HEK293 (cell line): ENCODE measurements around the gene WDR6.

ENCODE experiments used
- CTCF ChIA-PET: fragments of 350-600 bp; formaldehyde crosslinking; extraction: SDS; loops from one replicate; lab custom pipeline; 2021; ENCODE audit warnings: antibody characterized with exemption; lab: Yijun Ruan, JAX
- POLR2A ChIA-PET: fragments of 300-600 bp; formaldehyde crosslinking; extraction: SDS; loops from one replicate; lab custom pipeline; 2020; ENCODE audit warnings: antibody characterized with exemption, inconsistent platforms; lab: Yijun Ruan, JAX
- H3K27ac ChIP-seq: fragments of 200-500 bp; sonication (Bioruptor generic); 2 replicates; pipeline ENCODE4 v1.5.1; 2014; ENCODE audit warnings: low read depth, low read length, control low read depth, inconsistent platforms; ENCODE audit errors: extremely low read depth
- H3K36me3 ChIP-seq, 2 experiments: fragments of 200-500 bp in 1 of 2; sonication (Bioruptor generic) in 1 of 2; 1 replicate in 1 of 2; 2 replicates in 1 of 2; pipeline ENCODE4 v1.5.1; 2014 to 2017; ENCODE audit warnings: inconsistent platforms in 2 of 2, low read length in 2 of 2; ENCODE audit not compliant: control insufficient read depth in 2 of 2, insufficient read depth in 1 of 2
- H3K4me1 ChIP-seq: fragments of 200-500 bp; sonication (Bioruptor generic); 2 replicates; pipeline ENCODE4 v1.5.1; 2014; ENCODE audit warnings: mild to moderate bottlenecking, low read length, inconsistent platforms; ENCODE audit not compliant: control insufficient read depth, insufficient read depth
- H3K4me3 ChIP-seq: 2 replicates; pipeline ENCODE4 v1.5.1; 2011; ENCODE audit warnings: low read depth, mild to moderate bottlenecking, control low read depth, low read length, moderate library complexity
- H3K9me3 ChIP-seq: fragments of 200-500 bp; sonication (Bioruptor generic); 2 replicates; pipeline ENCODE4 v1.5.1; 2014; ENCODE audit warnings: low read depth, low read length, inconsistent platforms; ENCODE audit not compliant: control insufficient read depth, insufficient read depth
- ATF2 ChIP-seq: fragments of 450-650 bp; formaldehyde crosslinking; IDR thresholded peaks from 2 replicates; pipeline ENCODE4 v1.5.1; 2016; ENCODE audit warnings: missing biosample characterization, missing genetic modification characterization, low read depth
- GLI2 ChIP-seq: fragments of 450-650 bp; formaldehyde crosslinking; IDR thresholded peaks from 2 replicates; pipeline ENCODE4; 2017; ENCODE audit warnings: missing biosample characterization, missing genetic modification characterization, low read depth, borderline replicate concordance
- GLIS1 ChIP-seq: fragments of 450-650 bp; formaldehyde crosslinking; IDR thresholded peaks from 2 replicates; pipeline ENCODE4 v1.5.1; 2016; ENCODE audit warnings: missing biosample characterization, missing genetic modification characterization
- KLF8 ChIP-seq: fragments of 450-650 bp; formaldehyde crosslinking; IDR thresholded peaks from 2 replicates; pipeline ENCODE4 v1.5.1; 2016; ENCODE audit warnings: missing biosample characterization, missing genetic modification characterization
- MZF1 ChIP-seq: fragments of 450-650 bp; formaldehyde crosslinking; IDR thresholded peaks from 2 replicates; pipeline ENCODE4 v1.5.1; 2017; ENCODE audit warnings: missing biosample characterization, missing genetic modification characterization, borderline replicate concordance
- PBX3 ChIP-seq: sonication (generic); formaldehyde crosslinking; IDR thresholded peaks from 2 replicates; pipeline ENCODE4 v1.8.1; 2022; ENCODE audit warnings: mild to moderate bottlenecking, moderate library complexity, missing genetic modification reagents
- REPIN1 ChIP-seq: fragments of 450-650 bp; formaldehyde crosslinking; IDR thresholded peaks from 2 replicates; pipeline ENCODE4 v1.5.1; 2017; ENCODE audit warnings: missing biosample characterization, missing genetic modification characterization, low read depth
- SCRT2 ChIP-seq: fragments of 450-650 bp; formaldehyde crosslinking; IDR thresholded peaks from 2 replicates; pipeline ENCODE4 v1.5.1; 2016; ENCODE audit warnings: missing biosample characterization, missing genetic modification characterization
- SP7 ChIP-seq: fragments of 450-650 bp; formaldehyde crosslinking; IDR thresholded peaks from 2 replicates; pipeline ENCODE4 v1.5.1; 2016; ENCODE audit warnings: missing biosample characterization, missing genetic modification characterization
- ZBTB11 ChIP-seq: fragments of 450-650 bp; formaldehyde crosslinking; conservative IDR thresholded peaks from 2 replicates; pipeline ENCODE4 v1.5.1; 2016; ENCODE audit warnings: low read depth, missing biosample characterization, missing genetic modification characterization
- ZBTB7A ChIP-seq: fragments of 450-650 bp; formaldehyde crosslinking; IDR thresholded peaks from 2 replicates; pipeline ENCODE4 v1.5.1; 2016; ENCODE audit warnings: low read depth, missing biosample characterization, missing genetic modification characterization
- ZIC2 ChIP-seq: fragments of 450-650 bp; formaldehyde crosslinking; IDR thresholded peaks from 2 replicates; pipeline ENCODE4 v1.5.1; 2016; ENCODE audit warnings: missing biosample characterization, missing genetic modification characterization
- ZNF114 ChIP-seq: fragments of 450-650 bp; formaldehyde crosslinking; IDR thresholded peaks from 2 replicates; pipeline ENCODE4 v1.5.0; 2017; ENCODE audit warnings: missing biosample characterization, missing genetic modification characterization
- ZNF132 ChIP-seq: fragments of 450-650 bp; formaldehyde crosslinking; IDR thresholded peaks from 2 replicates; pipeline ENCODE4 v1.5.1; 2017; ENCODE audit warnings: missing biosample characterization, missing genetic modification characterization, borderline replicate concordance
- ZNF202 ChIP-seq: fragments of 450-650 bp; formaldehyde crosslinking; IDR thresholded peaks from 2 replicates; pipeline ENCODE4 v1.5.1; 2016; ENCODE audit warnings: missing biosample characterization, missing genetic modification characterization, borderline replicate concordance
- ZNF214 ChIP-seq: fragments of 450-650 bp; formaldehyde crosslinking; IDR thresholded peaks from 2 replicates; pipeline ENCODE4 v1.5.1; 2017; ENCODE audit warnings: missing biosample characterization, mild to moderate bottlenecking, missing genetic modification characterization, borderline replicate concordance
- ZNF248 ChIP-seq: fragments of 450-650 bp; formaldehyde crosslinking; IDR thresholded peaks from 2 replicates; pipeline ENCODE4 v1.5.1; 2017; ENCODE audit warnings: missing biosample characterization, missing genetic modification characterization
- ZNF311 ChIP-seq: fragments of 450-650 bp; formaldehyde crosslinking; IDR thresholded peaks from 2 replicates; pipeline ENCODE4 v1.5.1; 2017; ENCODE audit warnings: missing biosample characterization, missing genetic modification characterization, borderline replicate concordance
- ZNF362 ChIP-seq: fragments of 450-650 bp; formaldehyde crosslinking; IDR thresholded peaks from 2 replicates; pipeline ENCODE4 v1.5.1; 2016; ENCODE audit warnings: missing biosample characterization, missing genetic modification characterization
- ZNF426 ChIP-seq: fragments of 450-650 bp; formaldehyde crosslinking; IDR thresholded peaks from 2 replicates; pipeline ENCODE4 v1.5.1; 2017; ENCODE audit warnings: missing biosample characterization, missing genetic modification characterization, mild to moderate bottlenecking, inconsistent platforms, moderate library complexity
- ZNF555 ChIP-seq: fragments of 450-650 bp; formaldehyde crosslinking; conservative IDR thresholded peaks from 2 replicates; pipeline ENCODE4 v1.5.1; 2017; ENCODE audit warnings: missing biosample characterization, mild to moderate bottlenecking, missing genetic modification characterization, inconsistent platforms
- ZNF558 ChIP-seq: fragments of 450-650 bp; formaldehyde crosslinking; IDR thresholded peaks from 2 replicates; pipeline ENCODE4 v1.5.1; 2016; ENCODE audit warnings: missing biosample characterization, missing genetic modification characterization
- ZNF610 ChIP-seq: fragments of 450-650 bp; formaldehyde crosslinking; IDR thresholded peaks from 2 replicates; pipeline ENCODE4 v1.5.1; 2016; ENCODE audit warnings: missing biosample characterization, missing genetic modification characterization, borderline replicate concordance
- ZNF623 ChIP-seq: fragments of 450-650 bp; formaldehyde crosslinking; IDR thresholded peaks from 2 replicates; pipeline ENCODE4 v1.5.1; 2016; ENCODE audit warnings: missing biosample characterization, missing genetic modification characterization
- ZNF660 ChIP-seq: fragments of 450-650 bp; IDR thresholded peaks from 2 replicates; pipeline ENCODE4 v1.5.1; 2018; ENCODE audit warnings: missing biosample characterization, mild to moderate bottlenecking, missing genetic modification characterization
- ZNF837 ChIP-seq: fragments of 450-650 bp; formaldehyde crosslinking; IDR thresholded peaks from 2 replicates; pipeline ENCODE4 v1.5.1; 2016; ENCODE audit warnings: missing biosample characterization, missing genetic modification characterization
- ZSCAN30 ChIP-seq: fragments of 450-650 bp; IDR thresholded peaks from 2 replicates; pipeline ENCODE4 v1.5.1; 2018; ENCODE audit warnings: missing biosample characterization, mild to moderate bottlenecking, missing genetic modification characterization, moderate library complexity
- ZSCAN4 ChIP-seq: fragments of 450-650 bp; formaldehyde crosslinking; IDR thresholded peaks from 2 replicates; pipeline ENCODE4 v1.5.1; 2017; ENCODE audit warnings: missing biosample characterization, missing genetic modification characterization

The WDR6 gene

GRCh38 chr3:48979451-48979850 is 27.7 kb upstream of the WDR6 start:
- no peaks in the 10 kb centered on the region for H3K4me1 ChIP-seq
- POLR2A ChIA-PET, result no interaction called here
- no peak overlapping the region for H3K4me3 ChIP-seq
- CTCF ChIA-PET, result no interaction called here
- no peaks in the 10 kb centered on the region for H3K9me3 ChIP-seq
- TF ChIP-seq ZNF837 (tag by site-specific recombination), result no peak
- no peak for TF ChIP-seq ZIC2
- TF ChIP-seq ZNF132 (tag by site-specific recombination), result no peak
- no peak for TF ChIP-seq ZNF311
- TF ChIP-seq SP7 (tag by site-specific recombination), result no peak
- TF ChIP-seq ZNF623, result no peak
- TF ChIP-seq ZNF558 (tag by site-specific recombination), result no peak
- no peak for TF ChIP-seq PBX3 (CRISPR knock-in tag)
- no peak for TF ChIP-seq ZSCAN30 (tag by site-specific recombination)
- TF ChIP-seq ZNF214 (tag by site-specific recombination), result no peak
- TF ChIP-seq ZNF555 (tag by site-specific recombination), result no peak
- TF ChIP-seq ZNF202 (tag by site-specific recombination), result no peak
- no peak for TF ChIP-seq KLF8 (tag by site-specific recombination)
- TF ChIP-seq GLI2 (tag by site-specific recombination), result no peak
- TF ChIP-seq GLIS1 (tag by site-specific recombination), result no peak
- no peak for TF ChIP-seq REPIN1 (tag by site-specific recombination)
- TF ChIP-seq ZBTB7A (tag by site-specific recombination), result no peak
- no peak for TF ChIP-seq ZNF426 (tag by site-specific recombination)
- no peak for TF ChIP-seq ZNF362
- H3K27ac ChIP-seq, result no peak overlapping the region
- peaks cover 23 to 90% of the 10 kb centered on the region in 2 experiments for H3K36me3 ChIP-seq

GRCh38 chr3:48980295-48980694 is 26.9 kb upstream of the WDR6 start:
- no peaks in the 10 kb centered on the region for H3K9me3 ChIP-seq
- ChIA-PET POLR2A (no interaction called here), CTCF (no interaction called here)
- no peak overlapping the region for H3K4me3 ChIP-seq
- no peaks in the 10 kb centered on the region for H3K4me1 ChIP-seq
- peaks cover 23 to 90% of the 10 kb centered on the region in 2 experiments for H3K36me3 ChIP-seq
- H3K27ac ChIP-seq, result no peak overlapping the region
- TF ChIP-seq ZNF248 (tag by site-specific recombination), result no peak
- TF ChIP-seq ZNF362, result no peak
- TF ChIP-seq ZBTB11 (tag by site-specific recombination), result no peak
- TF ChIP-seq ZNF660 (tag by site-specific recombination), result no peak
- TF ChIP-seq ZSCAN4 (tag by site-specific recombination), result no peak
- no peak for TF ChIP-seq ZNF114 (tag by site-specific recombination)
- TF ChIP-seq SCRT2, result no peak
- TF ChIP-seq ZNF610 (tag by site-specific recombination), result no peak
- no peak for TF ChIP-seq ATF2
- TF ChIP-seq MZF1 (tag by site-specific recombination), result no peak
